ENCODE results near the gene PTPRK.

DNA sequence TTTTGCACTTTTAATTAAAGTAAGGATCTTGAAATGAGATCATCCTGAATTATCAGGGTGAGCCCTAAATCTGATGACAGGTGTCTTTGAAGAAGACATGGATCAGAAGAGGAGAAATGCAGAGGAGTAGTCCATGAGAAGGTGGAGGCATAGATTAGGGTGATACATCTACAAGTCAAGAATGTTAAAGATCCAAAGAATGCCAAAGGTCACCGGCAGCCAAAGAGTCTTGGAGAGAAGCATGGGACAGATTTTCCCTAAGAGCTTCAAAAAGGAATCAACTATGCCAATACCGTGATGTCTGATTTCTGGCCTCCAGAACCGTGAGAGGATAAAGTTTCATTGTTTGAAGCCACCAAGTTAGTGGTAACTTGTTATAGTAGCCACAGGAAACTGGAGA, 560.5 kb downstream of the PTPRK start:
- TF ChIP-seq TAF1 (IDR thresholded peaks at IDR 0.05; ENCODE audit: low read depth, low read length) (no peak), POLR2A (IDR thresholded peaks at IDR 0.05; ENCODE audit: low read depth, low read length) (no peak)

Data from GM12891 (cell line).